ENCODE data around the gene SF3B3. TPM values are rescaled to one million over a fixed set of nuclear protein-coding genes. Genes with fewer than 3 reads are reported as not detected.
A peak's percentile ranks its signal among the peaks of the same experiment; 100 is the strongest.
"Not testable (repeated sequence)": the region's sequence is repeated elsewhere in the genome, so short reads cannot be mapped to it uniquely, and the experiment has no call there.

SF3B3 gene
- total RNA-seq, 1 donor from 2014 or later, result 31.2 TPM

GRCh38 chr16:70526403-70526802 is 2.8 kb downstream of the SF3B3 start:
- Histone ChIP-seq H3K4me3 (no peak overlapping the region), H3K27ac (no peak overlapping the region), H3K27me3 (no peaks in the 10 kb centered on the region), H3K36me3 (peaks cover 29 to 49% of the 10 kb centered on the region in 2 donors), H3K9me3 (no peaks in the 10 kb centered on the region), H3K4me1 (peaks cover 8 to 30% of the 10 kb centered on the region in 2 donors)
- no peak for DNase-seq (ENCODE audit: low spot score in 2 of 2)
- TF ChIP-seq CTCF (IDR thresholded peaks at IDR 0.05), result no peak
- intact Hi-C loops (cut with DNase I), result loop anchor here (5.0 kb wide), 3 partner anchors 46 to 246 kb away; no protein-coding TSS in a partner anchor

GRCh38 chr16:70527315-70527996 is 3.8 kb downstream of the SF3B3 start:
- no peaks in the 10 kb centered on the region for H3K9me3 ChIP-seq
- DNase-seq (ENCODE audit: low spot score in 2 of 2), result no peak
- H3K27me3 ChIP-seq, result no peaks in the 10 kb centered on the region
- no peak overlapping the region for H3K27ac ChIP-seq
- H3K4me3 ChIP-seq, result no peak overlapping the region
- TF ChIP-seq CTCF (IDR thresholded peaks at IDR 0.05), result no peak
- H3K4me1 ChIP-seq, result peaks cover 8 to 25% of the 10 kb centered on the region in 2 donors
- peaks cover 37 to 60% of the 10 kb centered on the region in 2 donors for H3K36me3 ChIP-seq
- intact Hi-C loops (cut with DNase I), result loop anchor here (5.0 kb wide), 3 partner anchors 45 to 245 kb away; no protein-coding TSS in a partner anchor

- Histone ChIP-seq H3K27ac (no peak overlapping the region), H3K4me1 (peaks cover 8 to 24% of the 10 kb centered on the region in 2 donors), H3K4me3 (no peak overlapping the region), H3K27me3 (no peaks in the 10 kb centered on the region), H3K9me3 (no peaks in the 10 kb centered on the region), H3K36me3 (peaks cover 53 to 77% of the 10 kb centered on the region in 2 donors)
- DNase-seq (ENCODE audit: low spot score in 2 of 2), result no peak
- intact Hi-C loops (cut with DNase I), result loop anchor here (1.0 to 5.0 kb wide), 4 partner anchors 43 to 243 kb away; no protein-coding TSS in a partner anchor
- TF ChIP-seq CTCF (IDR thresholded peaks at IDR 0.05), result peak; percentile 37 to 52 (median 51)
Observed at GRCh38 chr16:70529051-70529777, 5.6 kb downstream of the SF3B3 start.

GRCh38 chr16:70529954-70530353 is 6.3 kb downstream of the SF3B3 start:
- H3K27me3 ChIP-seq; DNase-seq (ENCODE audit: low spot score in 2 of 2); H3K4me3 ChIP-seq; H3K9me3 ChIP-seq; H3K27ac ChIP-seq: not testable (repeated sequence)
- Histone ChIP-seq H3K4me1 (peaks cover 5 to 22% of the 10 kb centered on the region in 2 donors), H3K36me3 (peaks cover 60 to 85% of the 10 kb centered on the region in 2 donors)
- intact Hi-C loops (cut with DNase I), result loop anchor here (1.0 to 5.0 kb wide), 4 partner anchors 42 to 242 kb away; no protein-coding TSS in a partner anchor

- H3K4me3 ChIP-seq, result no peak overlapping the region
- H3K9me3 ChIP-seq, result no peaks in the 10 kb centered on the region
- DNase-seq (ENCODE audit: low spot score in 2 of 2), result no peak
- TF ChIP-seq CTCF (IDR thresholded peaks at IDR 0.05), result no peak
- peaks cover 95 to 100% of the 10 kb centered on the region in 2 donors for H3K36me3 ChIP-seq
- no peaks in the 10 kb centered on the region for H3K27me3 ChIP-seq
- intact Hi-C loops (cut with DNase I), result no loop called here
- H3K4me1 ChIP-seq, result no peaks in the 10 kb centered on the region
- H3K27ac ChIP-seq, result no peak overlapping the region
Observed at GRCh38 chr16:70534971-70535370, 11.4 kb downstream of the SF3B3 start.

- intact Hi-C loops (cut with DNase I), result no loop called here
- Histone ChIP-seq H3K27me3 (no peaks in the 10 kb centered on the region), H3K36me3 (peaks cover 97 to 99% of the 10 kb centered on the region in 2 donors), H3K27ac (no peak overlapping the region), H3K9me3 (no peaks in the 10 kb centered on the region), H3K4me1 (no peaks in the 10 kb centered on the region), H3K4me3 (no peak overlapping the region)
- no peak for DNase-seq (ENCODE audit: low spot score in 2 of 2)
- TF ChIP-seq CTCF (IDR thresholded peaks at IDR 0.05), result no peak
Observed at GRCh38 chr16:70540994-70541393, 17.4 kb downstream of the SF3B3 start.

Data from ascending aorta (tissue), 2 donors.